ENCODE measurements around the gene WAS.
"Not testable (repeated sequence)": the region's sequence is repeated elsewhere in the genome, so short reads cannot be mapped to it uniquely, and the experiment has no call there.

WAS gene

GRCh38 chrX:48683411-48683982, at the start of gene WAS:
WAS (plus strand) TSS chrX:48683799; CDS start chrX:48683854, 55 bp downstream.
- DNase-seq (ENCODE audit: low read depth in 2 of 3, low spot score in 2 of 3): no peak

- no peak for DNase-seq (ENCODE audit: low read depth in 2 of 3, low spot score in 2 of 3)
Observed at GRCh38 chrX:48636301-48636700, 47.3 kb upstream of the WAS start.

DNA sequence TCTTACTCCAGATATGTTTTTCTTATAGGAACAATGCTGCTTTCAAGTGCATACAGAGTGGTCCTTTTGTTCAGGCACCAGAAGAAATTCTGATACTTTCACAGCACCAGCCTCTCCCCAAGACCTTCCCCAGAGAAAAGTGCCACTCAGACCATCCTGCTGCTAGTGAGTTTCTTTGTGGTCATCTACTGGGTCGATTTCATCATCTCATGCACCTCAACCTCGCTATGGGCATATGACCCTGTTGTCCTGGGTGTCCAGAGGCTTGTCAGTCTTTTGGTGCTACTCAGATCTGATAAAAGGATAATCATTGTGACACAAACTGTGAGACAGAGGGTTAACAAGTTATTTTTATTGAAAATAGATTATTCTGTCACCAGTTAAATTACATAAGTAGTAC, 46.8 kb upstream of the WAS start:
- DNase-seq (ENCODE audit: low read depth in 2 of 3, low spot score in 2 of 3): no peak

DNA sequence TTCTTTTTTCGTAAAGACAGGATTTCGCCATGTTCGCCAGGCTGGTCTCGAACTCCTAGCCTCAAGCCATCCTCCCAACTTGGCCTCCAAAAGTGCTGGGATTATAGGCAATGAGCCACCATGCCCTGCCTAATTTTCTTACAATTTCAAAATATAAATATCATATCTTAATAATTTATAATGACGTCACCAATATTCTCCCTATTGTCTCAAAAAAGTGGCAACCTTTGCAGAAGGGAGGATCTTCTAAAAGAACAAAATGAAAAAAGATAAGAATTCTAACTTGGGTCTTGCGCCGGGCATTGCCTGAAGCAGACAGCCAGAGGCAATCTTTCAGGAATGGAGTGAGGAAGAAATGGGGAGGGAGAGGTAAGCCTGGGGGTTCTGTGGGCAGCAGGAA, 37.9 kb upstream of the WAS start:
- no peak for DNase-seq (ENCODE audit: low read depth in 2 of 3, low spot score in 2 of 3)

DNA sequence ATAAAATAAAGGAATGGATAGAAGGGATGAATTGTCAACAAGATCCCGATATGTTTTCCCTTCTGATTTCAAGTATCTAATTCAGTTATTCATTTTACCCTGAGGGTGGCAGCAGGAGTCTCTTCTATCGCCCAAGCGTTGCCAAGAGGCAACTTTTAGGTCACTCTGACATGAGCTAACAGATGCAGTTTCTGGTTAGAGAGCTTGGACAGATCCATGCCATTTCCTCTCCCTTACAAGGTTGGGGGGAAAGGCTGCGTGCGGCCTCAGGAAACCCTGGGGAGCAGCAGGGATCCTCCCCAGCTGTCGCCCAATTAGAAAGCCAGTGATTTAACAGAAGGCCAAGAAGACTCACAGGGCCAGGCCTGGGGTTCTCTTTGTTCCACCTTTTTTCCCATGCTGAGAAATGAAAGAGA, 35.3 kb upstream of the WAS start:
- DNase-seq (ENCODE audit: low read depth in 2 of 3, low spot score in 2 of 3): no peak

- DNase-seq (ENCODE audit: low read depth in 2 of 3, low spot score in 2 of 3): no peak
Observed at GRCh38 chrX:48649102-48649501, 34.5 kb upstream of the WAS start.

DNA sequence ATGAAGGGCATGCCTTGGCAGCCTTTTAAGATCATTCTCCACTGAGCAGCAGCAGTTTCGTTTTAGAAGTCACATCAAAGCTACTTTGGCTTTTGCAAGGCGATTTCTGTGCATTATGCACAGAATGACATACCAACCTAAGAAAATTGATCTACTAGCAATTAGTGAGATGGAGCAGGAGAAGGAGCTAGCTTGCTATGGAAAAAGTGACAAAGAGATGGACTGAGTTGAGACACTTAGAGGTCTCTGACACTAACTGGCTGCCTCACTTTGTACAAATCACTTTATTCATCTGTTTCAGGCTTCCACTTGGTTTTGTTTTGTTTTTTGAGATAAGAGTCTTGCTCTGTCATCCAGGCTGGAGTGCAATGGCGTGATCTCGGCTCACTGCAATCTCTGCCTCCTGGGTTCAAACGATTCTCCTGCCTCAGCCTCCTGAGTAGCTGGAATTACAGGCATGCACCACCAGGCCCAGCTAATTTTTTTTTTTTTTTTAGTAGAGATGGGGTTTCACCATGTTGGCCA, 31.5 kb upstream of the WAS start:
- not testable (repeated sequence) for DNase-seq (ENCODE audit: low read depth in 2 of 3, low spot score in 2 of 3)

- DNase-seq (ENCODE audit: low read depth in 2 of 3, low spot score in 2 of 3): not testable (repeated sequence)
Observed at GRCh38 chrX:48654746-48655145, 28.9 kb upstream of the WAS start.

DNA sequence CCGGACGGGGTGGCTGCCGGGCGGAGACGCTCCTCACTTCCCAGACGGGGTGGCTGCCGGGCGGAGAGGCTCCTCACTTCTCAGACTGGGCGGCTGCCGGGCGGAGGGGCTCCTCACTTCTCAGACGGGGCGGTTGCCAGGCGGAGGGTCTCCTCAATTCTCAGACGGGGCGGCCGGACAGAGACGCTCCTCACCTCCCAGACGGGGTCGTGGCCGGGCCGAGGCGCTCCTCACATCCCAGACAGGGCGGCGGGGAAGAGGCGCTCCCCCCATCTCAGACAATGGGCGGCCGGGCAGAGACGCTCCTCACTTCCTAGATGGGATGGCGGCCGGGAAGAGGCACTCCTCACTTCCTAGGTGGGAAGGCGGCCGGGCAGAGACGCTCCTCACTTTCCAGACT, 23.9 kb upstream of the WAS start:
- not testable (repeated sequence) for DNase-seq (ENCODE audit: low read depth in 2 of 3, low spot score in 2 of 3)

GRCh38 chrX:48663241-48663640, 20.4 kb upstream of the WAS start:
- DNase-seq (ENCODE audit: low read depth in 2 of 3, low spot score in 2 of 3): no peak

DNA sequence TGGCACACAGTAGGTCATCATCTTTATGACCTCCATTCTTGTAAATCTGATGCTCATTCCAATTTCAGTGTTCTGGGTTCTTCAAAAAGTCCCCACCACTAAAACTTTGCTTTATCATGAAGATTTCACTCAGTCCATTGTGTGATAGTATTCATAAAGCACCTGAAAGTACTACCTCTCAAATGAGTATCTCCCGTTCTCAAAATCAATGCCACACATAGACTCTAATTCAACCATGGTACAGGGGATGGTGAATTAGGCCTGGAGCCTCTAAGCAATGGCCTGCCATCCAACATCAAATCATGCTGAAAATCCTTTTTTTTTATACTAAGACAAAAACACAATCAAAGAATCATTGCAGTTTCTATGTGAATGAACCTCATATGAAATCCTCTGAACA, 19.4 kb upstream of the WAS start:
- no peak for DNase-seq (ENCODE audit: low read depth in 2 of 3, low spot score in 2 of 3)

DNA sequence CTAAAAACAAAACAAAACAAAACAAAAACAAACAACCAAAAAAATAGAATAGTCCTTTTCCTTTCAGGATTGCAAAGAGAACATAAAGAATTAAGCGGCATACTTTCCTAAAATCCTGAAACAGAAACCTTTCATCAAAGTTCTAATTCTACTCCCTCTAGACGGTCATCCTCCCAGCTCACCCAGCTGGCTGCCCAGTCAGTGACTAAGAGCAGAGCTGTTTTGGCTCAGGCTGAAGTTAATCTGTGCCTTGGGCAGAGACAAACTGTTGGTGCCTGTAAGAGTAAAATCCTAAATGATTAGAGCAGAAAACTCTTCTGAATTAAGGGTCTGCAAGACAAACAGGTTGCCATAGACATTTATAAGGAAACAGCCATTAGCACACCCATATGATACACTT, 17.6 kb upstream of the WAS start:
- no peak for DNase-seq (ENCODE audit: low read depth in 2 of 3, low spot score in 2 of 3)

DNA sequence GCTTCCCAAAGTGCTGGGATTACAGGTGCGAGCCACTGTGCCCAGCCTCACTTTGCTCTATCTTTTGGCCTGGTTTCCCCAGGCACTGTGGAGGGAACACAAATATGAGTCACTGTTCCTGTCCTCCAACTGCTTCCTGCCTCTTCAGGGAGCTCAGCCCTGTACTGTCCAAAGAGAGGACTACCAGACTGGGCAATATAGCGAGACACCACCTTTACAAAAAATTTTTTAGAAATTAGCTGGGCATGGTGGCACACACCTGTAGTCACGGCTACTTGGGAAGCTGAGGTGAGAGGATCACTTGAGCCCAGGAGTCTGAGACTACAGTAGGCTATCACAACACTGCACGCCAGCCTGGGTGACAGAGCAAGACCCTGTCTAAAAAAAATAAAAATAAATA, 16.9 kb upstream of the WAS start:
- no peak for DNase-seq (ENCODE audit: low read depth in 2 of 3, low spot score in 2 of 3)

DNA sequence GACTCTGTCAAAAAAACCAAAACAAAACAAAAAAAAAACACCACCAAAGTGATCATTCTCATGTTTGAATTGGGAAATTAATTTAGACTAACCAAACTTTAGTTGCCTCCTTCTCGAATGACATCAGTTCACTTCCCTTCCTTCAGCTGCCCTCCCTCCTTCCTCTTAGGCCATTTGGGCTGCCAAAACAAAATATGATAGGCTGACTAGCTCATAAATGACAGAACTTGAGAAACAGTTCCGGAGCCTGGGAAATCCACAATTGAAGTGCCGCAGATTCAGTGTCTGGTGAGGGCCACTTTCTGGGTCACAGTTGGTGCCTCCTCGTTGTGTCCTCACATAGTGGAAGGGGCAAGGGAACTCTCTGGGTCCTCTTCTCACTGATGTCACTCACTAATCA, 16.1 kb upstream of the WAS start:
- DNase-seq (ENCODE audit: low read depth in 2 of 3, low spot score in 2 of 3): no peak

GRCh38 chrX:48668187-48668586, 15.4 kb upstream of the WAS start:
- not testable (repeated sequence) for DNase-seq (ENCODE audit: low read depth in 2 of 3, low spot score in 2 of 3)

GRCh38 chrX:48676106-48676892, 7.3 kb upstream of the WAS start:
- DNase-seq (ENCODE audit: low read depth in 2 of 3, low spot score in 2 of 3): peak; percentile 57 to 83 (median 58)

GRCh38 chrX:48676893-48677270, 6.7 kb upstream of the WAS start:
- no peak for DNase-seq (ENCODE audit: low read depth in 2 of 3, low spot score in 2 of 3)

GRCh38 chrX:48677516-48677915, 6.1 kb upstream of the WAS start:
- DNase-seq (ENCODE audit: low read depth in 2 of 3, low spot score in 2 of 3): no peak

DNA sequence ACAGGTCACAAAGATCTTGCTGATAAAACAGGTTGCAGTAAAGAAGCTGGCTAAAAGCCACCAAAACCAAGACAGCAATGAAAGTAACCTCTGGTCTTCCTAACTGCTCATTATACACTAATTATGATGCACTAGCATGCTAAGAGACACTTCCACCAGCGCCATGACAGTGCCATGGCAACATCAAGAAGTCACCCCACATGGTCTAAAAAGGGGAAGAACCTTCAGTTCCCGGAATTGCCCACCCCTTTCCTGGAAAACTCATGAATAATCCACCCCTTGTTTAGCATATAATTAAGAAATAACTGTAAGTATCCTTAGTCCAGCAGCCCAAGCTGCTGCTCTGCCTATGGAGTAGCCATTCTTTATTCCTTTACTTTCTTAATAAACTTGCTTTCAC, 3.1 kb upstream of the WAS start:
- not testable (repeated sequence) for DNase-seq (ENCODE audit: low read depth in 2 of 3, low spot score in 2 of 3)

- not testable (repeated sequence) for DNase-seq (ENCODE audit: low read depth in 2 of 3, low spot score in 2 of 3)
Observed at GRCh38 chrX:48680925-48681324, 2.7 kb upstream of the WAS start.

- no peak for DNase-seq (ENCODE audit: low read depth in 2 of 3, low spot score in 2 of 3)
Observed at GRCh38 chrX:48681539-48682183, 1.9 kb upstream of the WAS start.

- DNase-seq (ENCODE audit: low read depth in 2 of 3, low spot score in 2 of 3): not testable (repeated sequence)
Observed at GRCh38 chrX:48682795-48683194, 804 bp upstream of the WAS start.

All from activated CD8-positive, alpha-beta memory T cell treated with anti-CD3 and anti-CD28 coated beads for 48 hours (primary cell).